Glomerular visceral epithelial cell (primary cell): ENCODE data around the gene DGKB.

Source experiments
- DNase-seq: peaks from one replicate; pipeline ENCODE4 v3.0.0-alpha.2; 2016; ENCODE audit errors: extremely low spot score

The DGKB gene

DNA sequence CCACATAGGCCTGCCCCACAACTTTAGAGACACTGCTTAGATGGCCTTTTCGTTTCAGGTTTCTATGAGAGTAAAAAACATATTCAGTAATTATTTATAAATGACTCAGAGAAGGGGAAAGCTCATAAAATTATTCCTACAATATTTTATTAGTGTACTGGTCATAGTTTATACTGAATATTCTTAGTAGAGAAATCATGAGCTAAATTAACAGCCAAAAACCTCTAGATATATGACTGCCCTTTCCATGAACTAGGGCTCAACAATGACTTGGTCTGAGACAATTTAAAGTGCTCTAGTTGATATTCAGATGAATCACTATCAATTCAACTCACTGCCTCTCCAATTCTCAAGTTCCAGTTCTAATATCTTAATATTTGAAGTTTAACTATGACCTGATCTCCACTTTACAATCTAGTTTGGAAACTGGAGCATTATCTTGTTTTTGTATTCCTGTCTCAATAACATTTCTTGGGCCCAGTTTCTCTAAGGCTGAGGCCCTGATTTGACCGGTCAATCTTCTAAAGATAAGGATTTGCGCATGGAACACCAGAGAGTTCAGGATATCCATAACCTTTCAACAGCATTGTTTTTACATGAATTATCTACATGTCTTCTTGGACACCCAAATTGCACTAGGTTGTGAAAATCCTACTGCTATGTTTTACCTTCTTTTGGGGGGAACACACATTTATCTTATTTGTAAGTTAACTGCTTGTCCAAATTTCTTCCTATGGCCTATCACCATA is 141.6 kb downstream of the DGKB start:
- no peak for DNase-seq

DNA sequence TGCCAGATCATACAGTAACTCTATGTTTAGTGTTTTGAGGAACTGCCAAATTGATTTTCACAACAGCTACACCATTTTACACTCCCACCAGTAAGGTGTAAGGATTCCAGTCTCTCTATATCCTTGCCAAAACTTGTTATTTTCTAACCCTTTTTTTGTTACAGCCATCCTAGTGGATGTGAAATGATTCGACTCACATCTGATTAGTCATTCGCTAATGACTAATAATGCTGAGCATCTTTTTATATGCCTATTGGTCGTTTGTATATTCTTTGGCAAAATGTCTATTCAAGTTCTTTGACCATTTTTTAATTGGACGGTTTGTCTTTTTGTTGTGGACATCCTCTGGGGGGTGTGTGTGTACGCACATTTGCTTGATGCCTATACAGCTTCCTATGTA is 142.8 kb downstream of the DGKB start:
- DNase-seq, result no peak

DNA sequence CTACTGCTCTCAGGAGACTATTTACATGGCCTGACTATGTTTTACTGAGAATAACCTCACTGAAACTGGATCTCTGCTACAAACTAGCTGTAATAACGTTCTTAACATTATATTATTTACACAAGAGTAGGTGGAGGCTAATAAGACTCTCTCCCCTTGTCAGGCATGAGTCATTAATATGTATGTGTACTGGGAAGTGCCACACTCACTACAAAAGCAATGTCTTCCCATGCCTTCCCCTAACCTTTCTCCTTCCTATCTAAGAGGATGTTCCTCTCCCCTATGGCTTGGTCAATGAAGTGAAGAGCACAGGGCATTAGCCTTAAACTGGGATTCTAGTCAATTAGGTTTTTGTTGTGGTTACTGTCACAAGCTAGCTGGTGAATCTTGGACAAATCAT is 147.9 kb downstream of the DGKB start:
- peak; percentile 14 for DNase-seq

DNA sequence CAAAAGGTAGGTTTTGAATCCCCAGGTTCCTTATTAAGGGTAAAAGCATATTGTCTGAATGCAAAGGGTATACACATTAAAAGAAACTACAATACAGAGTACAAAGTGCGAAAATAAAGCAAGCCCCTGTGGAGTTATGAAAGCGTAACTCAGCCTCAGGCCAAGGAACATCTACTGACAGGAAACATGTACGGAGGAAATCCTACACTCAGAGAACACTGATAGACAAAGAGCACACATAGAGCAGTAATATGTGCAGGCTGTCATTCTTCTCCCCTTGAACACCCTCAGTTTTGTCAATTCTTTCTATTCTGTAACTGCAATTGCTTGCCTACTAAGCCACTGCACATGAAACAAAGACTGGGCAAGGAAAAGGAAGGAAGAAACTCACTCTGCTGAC is 150.2 kb downstream of the DGKB start:
- DNase-seq, result no peak

DNA sequence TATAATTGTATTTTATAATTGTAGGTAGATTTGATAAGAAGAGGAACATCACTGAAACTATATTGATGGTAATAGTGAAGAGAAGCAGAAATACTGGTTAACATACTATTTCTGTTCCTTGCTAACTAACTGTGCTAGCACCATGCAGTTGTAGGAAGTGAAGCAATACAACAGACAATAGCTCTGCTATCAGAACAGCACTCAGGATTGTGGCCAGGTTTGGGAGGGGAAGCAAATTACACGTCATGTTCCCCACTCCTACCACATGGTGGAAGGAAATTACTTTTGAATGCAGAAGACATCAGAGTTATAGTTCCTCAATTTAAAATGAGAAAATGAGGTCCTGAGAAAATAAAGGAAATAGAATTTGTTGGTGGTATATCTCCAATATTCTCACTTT is 151.1 kb downstream of the DGKB start:
- no peak for DNase-seq

DNA sequence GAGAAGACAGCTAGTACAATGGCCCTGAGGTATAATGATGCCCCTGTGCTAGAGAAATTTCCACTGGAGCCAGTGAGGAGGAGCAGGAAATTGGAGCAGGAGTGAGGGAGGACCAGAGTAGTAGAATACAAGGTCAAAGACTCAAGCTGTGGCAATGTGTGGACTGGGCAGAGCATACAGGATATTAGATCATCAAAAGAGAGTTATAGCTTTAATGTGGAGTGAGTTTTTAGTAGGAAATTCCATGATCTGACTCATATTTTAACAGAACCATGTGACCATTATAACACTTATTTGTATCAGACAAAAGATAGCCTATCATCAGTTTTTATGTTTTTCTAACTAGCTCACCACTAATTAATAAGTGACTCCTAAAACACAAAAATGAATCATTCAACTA is 154.1 kb downstream of the DGKB start:
- DNase-seq, result peak; percentile 46

DNA sequence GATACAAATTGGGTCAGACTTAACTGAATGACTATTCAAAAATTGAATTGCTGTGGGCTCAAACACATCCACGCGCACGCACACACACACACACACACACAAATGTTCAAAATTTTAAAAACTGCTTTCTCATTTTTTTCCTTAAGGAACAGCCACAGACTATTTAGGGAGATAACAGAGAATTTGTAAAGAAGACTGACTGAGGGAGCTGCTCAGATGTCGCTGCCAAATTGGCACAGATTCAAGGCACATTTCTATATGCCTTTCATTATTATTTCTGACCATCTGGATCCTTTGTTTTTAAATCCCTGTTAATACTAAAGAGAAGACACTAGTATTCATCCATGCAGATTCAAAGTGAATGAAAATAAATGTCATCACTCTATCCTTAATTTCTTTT is 154.8 kb downstream of the DGKB start:
- no peak for DNase-seq

DNA sequence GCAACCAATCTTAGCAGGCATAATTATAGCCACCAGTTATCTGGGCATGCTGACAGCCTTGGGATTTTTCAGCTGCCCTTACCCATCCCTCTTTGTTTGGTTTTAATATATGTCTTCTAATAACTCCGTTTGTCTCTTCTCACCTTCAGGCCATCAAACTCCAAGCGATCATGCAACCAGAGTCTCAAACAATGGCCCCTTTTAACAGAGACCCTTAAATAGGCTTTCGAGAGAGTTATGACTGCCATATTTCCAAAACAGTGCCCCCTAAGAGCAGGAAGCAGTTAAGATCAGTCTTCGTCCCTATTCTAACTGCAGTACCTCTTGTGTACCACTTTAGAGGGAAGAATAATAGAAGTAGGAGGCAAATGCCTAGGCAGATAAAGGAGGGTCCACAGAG is 157.5 kb downstream of the DGKB start:
- no peak for DNase-seq

DNA sequence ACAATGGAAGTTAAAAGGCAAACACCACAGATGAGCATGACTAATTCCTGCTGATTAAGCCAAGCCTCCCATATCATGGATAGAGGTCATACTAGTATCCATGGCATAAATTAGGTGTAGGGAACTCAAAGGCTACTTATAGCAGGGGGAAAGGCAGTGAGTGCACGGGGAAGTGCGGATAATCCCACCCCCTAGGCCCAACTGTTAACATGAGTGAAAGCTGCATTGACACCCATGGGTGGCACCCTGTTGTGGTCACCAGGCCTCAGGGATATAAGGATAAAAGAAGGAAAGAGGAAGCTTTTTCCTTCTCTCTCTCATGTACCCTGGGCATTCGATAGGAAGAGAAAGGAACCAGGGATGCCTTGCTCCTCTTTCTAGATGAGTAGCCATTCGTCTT is 161.9 kb downstream of the DGKB start:
- DNase-seq, result no peak

DNA sequence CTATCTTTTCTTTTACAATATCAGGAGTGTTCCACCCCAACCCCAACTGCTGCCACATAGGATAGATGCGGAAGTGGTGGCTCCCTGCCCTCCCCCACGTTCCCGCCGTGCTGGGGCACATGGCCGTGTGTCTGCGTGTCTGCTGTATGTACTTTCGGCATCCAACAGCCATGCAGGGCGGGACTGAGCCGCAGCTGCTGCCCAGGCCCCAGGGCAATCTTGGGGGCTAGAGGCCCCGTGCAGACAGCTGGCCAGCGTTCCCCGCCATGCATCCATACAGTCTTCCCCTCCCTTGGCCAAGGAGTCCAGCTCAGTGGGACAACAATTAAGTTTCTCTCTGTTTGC is 162.7 kb downstream of the DGKB start:
- no peak for DNase-seq

DNA sequence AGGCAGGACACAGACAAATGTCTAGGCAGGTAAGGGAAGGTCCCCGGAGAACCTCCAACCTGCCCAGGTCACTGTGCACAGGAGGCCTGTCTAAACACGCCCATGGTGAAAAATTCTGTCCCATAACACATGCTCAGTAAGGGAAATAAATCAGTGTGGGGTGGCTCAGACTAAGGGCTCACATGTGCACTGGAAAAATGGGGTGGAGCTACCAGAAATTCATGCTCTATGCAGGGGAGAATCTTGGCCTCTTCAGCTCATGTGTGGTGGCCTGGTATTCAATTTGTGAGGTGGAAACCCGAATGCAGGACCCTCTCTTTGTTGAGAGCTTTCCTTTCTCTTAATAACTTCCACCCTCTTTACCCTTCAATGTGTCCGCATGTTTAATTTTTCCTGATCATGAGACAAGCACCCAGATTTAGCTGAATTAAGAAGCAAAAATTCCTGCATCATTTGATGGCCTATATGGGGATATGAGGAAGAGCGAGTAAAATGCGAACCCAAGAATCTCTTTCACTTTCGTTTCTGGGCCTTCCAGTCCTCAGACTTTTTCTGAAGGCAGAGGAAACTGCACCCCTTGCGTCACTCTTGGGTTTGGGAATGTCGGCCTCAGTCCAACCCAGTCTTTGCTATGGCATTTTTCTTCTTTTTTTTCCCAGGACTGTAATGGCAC is 163.2 kb downstream of the DGKB start:
- DNase-seq, result no peak

DNA sequence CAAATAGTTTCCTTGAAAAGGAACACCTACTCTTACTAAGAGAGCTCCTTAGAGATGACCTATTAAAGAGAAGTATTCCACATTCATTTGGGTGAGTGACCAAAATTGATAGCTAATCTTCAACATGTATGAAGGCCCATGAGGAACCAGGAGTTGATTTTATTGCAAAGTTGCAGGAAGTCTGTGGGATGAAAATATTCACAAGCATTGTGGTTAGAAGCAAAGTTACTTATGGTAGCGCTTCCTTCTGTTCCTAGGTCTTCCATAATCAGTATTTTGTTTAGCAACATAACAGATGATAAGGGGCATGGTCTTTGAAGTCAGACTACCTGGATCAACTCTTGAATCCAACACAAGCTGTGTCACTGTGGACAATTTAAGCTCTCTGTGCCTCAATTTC is 164.5 kb downstream of the DGKB start:
- no peak for DNase-seq

DNA sequence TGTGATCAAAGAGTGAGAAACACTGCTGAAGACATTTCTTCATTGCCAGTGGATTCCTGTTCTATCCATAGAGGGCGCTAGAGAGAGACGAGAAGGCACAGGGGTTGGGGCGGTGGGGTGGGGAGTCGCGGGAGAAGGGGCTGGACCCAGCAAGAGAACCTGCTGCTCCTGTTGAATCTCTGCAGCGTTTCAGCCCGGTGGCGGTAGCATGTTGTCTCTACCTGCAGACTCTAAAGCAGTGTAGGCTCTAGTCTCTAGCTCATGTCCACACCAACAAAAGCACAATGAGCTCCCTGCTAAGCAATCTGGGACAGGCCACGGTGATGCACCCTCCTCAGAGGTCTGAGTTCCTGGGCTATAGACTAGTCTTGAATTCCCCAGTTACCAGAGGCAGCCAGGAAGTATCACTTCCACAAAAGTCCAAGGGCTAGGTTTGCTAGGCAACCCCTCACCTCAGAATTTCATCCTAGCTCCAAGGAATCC is 167.7 kb downstream of the DGKB start:
- DNase-seq, result no peak

DNA sequence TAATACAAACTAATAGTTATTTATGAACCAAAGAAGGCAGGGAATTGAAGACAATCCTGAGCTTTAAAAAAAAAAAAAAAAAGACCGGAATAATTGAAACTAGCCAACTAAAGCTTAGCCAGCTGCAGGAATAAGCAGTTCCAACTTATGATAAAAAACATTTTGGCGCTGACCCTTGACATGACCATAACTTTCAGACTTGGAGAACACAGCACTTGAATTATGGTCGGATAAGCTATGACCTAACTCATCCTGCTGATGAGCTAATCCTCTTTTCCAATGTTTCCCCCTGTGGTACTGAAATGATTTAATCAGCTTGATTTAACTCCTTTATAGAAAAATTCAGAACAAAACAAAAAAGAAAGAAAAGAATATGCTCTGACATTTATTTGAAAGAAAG is 181.8 kb downstream of the DGKB start:
- DNase-seq, result no peak

DNA sequence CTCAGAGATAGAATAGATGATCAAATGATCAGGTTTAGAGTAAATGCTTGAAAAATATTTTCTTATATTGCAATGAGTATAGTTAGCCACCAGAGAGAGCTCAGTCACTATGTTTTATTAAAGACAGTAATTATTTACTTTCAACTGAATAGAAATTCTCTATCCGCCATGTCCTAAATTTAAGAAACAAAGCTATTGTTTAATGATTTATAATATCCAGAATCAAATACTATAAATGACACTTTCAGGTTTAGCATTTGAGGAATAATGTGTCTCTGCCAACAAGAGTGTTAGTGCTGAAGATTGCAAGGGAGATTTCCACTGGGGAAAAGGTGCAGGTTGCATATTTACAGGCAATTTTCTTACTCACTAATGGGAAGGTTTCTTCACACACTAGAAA is 184.7 kb downstream of the DGKB start:
- peak; percentile 12 for DNase-seq

DNA sequence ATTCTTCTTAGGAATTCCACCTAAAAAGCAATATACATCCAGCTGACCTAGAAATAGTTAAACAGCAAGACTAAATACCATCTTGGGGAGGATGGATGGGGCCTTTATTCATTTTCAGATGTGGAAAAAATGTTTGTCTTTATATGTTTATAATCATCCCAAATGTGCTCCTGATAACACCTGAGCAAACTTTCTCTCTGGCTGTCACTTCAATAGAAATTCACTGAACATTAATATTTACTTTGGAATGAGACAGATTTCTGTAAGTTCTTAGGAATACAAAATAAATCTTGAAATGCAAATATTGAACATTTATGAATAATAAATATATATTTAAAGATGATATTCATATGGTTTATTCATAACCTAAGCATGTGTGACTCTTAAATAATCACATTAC is 185.4 kb downstream of the DGKB start:
- DNase-seq, result no peak

DNA sequence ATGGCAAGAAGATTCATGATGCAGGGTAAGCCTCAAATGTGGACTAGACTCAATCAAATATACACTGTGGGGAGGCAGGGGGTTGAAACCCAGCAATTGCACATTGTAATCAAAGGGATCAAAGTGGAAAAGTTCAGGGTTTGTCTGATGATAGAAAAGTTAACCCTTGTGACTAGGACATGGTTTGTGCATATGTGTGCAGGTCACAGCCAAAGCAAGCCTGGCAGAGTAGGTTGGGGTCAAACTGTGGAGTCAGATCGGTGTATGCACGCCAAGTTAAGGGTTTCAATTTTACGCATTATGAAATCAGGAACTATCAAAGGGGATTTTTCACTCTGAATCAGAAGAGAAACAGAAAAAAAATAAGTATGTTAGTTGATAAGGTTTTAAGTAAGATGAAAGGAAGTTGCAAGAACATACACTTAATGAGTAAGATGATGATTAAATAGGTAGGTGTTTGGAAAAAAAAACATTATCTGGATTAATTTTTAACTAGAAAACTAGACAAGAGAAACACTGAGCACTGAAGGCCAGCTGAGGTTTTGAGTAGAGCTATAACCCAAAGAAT is 188.3 kb downstream of the DGKB start:
- peak; percentile 7 for DNase-seq

DNA sequence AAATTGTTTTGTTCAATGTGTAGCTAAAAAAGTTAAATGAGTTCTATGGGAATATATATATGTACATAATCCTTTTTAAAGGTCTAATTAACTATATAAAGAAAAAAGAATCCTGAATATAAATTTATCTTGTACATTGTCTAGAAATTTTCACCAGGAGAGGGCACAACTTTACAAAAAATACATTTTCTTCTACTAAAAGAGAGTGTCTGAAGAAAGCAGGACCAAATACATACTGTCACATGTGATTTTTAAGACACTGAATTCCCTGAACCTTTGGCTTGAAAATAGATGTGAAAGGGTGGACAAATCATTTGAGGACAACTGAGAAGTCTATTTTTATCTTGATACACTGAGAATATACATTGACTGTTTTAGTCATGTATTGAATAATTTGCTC is 204.3 kb downstream of the DGKB start:
- DNase-seq, result peak; percentile 6

DNA sequence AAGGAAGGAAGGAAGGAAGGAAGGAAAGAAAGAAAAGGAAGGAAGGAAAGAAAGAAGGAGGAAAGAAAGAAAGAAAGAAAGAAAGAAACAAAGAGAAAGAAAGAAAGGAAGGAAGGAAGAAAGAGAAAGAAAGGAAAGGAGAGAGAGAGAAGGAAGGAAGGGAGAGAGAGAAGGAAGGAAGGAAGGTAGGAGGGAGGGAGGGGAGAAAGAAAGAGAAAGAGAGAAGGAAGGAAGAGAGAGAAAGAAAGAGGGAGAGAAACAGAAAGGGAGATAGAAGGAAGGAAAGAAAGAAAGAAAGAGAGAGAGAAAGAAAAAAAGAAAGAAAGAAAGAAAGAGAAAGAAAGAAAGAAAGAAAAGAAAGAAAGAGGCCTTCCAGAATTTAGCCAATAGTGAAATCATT is 204.9 kb downstream of the DGKB start:
- no peak for DNase-seq

DNA sequence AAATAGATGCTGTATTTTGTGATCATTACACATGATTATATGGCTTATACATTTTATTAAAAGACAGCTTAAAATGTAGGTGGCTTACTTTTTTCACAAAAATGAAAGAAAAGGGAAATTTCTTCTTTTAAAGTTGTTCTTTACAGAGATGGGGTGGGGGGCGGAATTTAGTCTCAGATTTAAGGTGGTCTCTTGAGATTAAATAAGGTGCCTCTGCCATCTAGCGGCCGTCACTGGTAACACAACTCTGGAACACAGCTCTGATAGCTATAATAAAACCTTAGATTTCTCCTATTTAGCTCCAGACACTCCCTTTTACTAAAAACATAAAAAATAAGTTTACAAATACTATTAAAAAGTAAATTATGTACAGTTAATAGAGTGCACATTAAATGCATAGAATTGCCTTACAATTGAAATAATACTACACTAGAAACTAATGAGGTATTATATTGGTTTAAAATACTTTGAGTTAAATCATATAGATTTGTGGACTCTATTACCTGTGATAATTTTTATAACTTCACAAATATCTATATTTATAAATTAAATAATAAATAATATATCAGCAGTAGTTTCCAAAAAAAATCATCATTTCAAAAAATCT is 210.9 kb downstream of the DGKB start:
- DNase-seq, result peak; percentile 45

DNA sequence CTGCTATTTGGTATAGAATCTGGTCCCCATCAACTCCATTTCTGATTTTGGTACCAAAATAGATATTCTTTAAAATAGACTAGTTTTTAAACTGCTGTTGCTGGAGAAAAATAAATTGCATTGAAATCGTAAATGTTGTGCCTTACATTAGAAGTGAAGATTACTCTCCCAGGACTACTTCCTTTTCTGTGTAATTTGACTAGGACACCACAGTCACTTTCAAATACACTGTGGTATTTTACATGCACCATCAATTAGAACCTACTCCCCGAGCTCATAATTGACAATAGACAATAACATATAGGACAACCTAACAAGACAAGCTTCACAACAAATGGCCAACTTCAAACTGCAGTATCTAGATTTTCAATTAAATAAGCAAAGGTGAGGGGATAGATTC is 211.5 kb downstream of the DGKB start:
- DNase-seq, result no peak

DNA sequence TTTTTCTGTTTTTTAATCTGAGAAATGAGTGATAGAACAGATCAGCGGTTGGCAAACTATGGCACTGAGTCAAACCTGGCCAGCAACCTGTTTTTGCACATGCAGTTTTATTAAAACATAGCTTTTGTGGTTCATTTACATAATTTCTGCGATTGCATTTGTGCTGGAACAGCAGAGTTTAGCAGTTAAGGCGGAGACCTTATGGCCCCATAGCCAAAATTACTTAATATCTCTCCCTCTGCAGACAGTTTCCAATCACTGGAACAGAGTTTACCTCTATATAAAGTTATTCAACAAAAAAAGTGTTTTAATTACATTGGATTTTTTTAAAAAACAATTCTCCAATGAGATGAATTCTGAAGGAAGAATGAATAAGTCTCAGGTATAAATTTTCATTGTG is 212.1 kb downstream of the DGKB start:
- DNase-seq, result no peak

DNA sequence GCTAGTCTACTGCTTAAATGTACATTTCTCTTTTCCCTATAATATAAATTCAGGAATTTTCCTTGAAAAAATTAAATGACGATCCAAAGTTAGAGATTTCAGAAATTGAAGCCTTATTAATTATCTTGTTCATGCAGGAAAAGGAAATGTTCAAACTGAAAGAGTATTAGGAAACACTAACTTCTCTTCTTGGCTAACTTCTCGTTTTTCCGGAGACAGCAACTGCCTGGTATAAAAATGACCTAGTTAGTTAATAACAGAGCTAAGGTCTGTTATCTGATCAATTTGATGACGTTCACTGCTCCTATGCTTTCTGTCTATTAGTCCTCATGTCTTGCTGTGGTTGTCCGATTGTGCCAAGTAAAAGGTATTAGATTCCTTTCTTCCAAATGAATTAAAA is 212.5 kb downstream of the DGKB start:
- no peak for DNase-seq
